Immature natural killer cell (primary cell): ENCODE measurements around the gene WRNIP1. TPM values are rescaled to one million over a fixed set of nuclear protein-coding genes. Genes with fewer than 3 reads are reported as not detected.

Experiments
- DNase-seq, 3 donors: peaks; one replicate each; pipeline ENCODE4 v3.0.0; 2022; ENCODE audit warnings: mixed read lengths in 1 of 3
- H3K27ac Mint-ChIP-seq, 6 donors: one replicate each; pipeline ENCODE4 v1.8.0; 2020; ENCODE audit warnings: mixed read lengths in 6 of 6, mild to moderate bottlenecking in 5 of 6, inconsistent platforms in 4 of 6, moderate library complexity in 3 of 6
- H3K27me3 Mint-ChIP-seq, 3 donors: one replicate each; pipeline ENCODE4 v1.8.0; 2020 to 2021; ENCODE audit warnings: low read depth in 3 of 3, mild to moderate bottlenecking in 3 of 3, mixed read lengths in 3 of 3, moderate library complexity in 3 of 3, inconsistent platforms in 1 of 3
- H3K36me3 Mint-ChIP-seq, 3 donors: one replicate each; pipeline ENCODE4 v1.8.0; 2020; ENCODE audit warnings: mixed read lengths in 3 of 3, inconsistent platforms in 2 of 3, mild to moderate bottlenecking in 2 of 3
- H3K4me1 Mint-ChIP-seq, 2 donors: one replicate each; pipeline ENCODE4 v1.8.0; 2020; ENCODE audit warnings: inconsistent platforms in 2 of 2, mild to moderate bottlenecking in 2 of 2, mixed read lengths in 2 of 2, moderate library complexity in 1 of 2
- H3K4me3 Mint-ChIP-seq, 5 donors: one replicate each; pipeline ENCODE4 v1.8.0; 2020; ENCODE audit warnings: mild to moderate bottlenecking in 5 of 5, mixed read lengths in 5 of 5, inconsistent platforms in 3 of 5, moderate library complexity in 3 of 5
- H3K9me3 Mint-ChIP-seq, 6 donors: one replicate each; pipeline ENCODE4 v1.8.0; 2020; ENCODE audit warnings: mild to moderate bottlenecking in 6 of 6, mixed read lengths in 6 of 6, inconsistent platforms in 4 of 6, moderate library complexity in 3 of 6
- polyA plus RNA-seq, 3 donors: library from polyadenylated mRNA; unstranded; fragments of 300-500 nt; fragmentation: Illumina TruSeq; gene quantifications; one replicate each; pipeline ENCODE4 v1.2.3, GENCODE V29; 2021

The WRNIP1 gene
- polyA plus RNA-seq, 3 donors from 2014 or later, result 25.5 to 43.3 (median 26.4) TPM

DNA sequence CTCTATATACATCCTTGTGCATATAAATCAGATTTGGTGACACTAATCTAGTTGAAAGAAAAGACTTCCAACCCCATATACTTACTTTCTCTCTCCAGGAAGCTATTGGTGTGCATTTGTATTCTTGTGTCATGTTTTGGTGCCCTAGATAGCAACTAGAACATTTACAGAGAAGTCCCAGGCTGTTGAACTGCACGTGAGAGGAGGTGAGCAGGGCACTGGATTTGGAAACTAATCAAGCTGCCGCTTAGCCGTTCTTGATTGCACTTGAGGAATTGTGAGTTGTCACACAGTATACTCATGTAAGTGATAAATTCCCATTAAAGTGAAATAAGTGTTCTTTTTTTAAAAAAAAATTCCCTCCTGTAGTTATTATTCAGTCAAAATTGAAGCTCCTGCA is 7.6 kb downstream of the WRNIP1 start:
- Mint-ChIP-seq H3K36me3 (peaks cover 4 to 35% (median 8%) of the 10 kb centered on the region in 3 donors), H3K4me1 (peaks cover 37 to 86% of the 10 kb centered on the region in 2 donors)

DNA sequence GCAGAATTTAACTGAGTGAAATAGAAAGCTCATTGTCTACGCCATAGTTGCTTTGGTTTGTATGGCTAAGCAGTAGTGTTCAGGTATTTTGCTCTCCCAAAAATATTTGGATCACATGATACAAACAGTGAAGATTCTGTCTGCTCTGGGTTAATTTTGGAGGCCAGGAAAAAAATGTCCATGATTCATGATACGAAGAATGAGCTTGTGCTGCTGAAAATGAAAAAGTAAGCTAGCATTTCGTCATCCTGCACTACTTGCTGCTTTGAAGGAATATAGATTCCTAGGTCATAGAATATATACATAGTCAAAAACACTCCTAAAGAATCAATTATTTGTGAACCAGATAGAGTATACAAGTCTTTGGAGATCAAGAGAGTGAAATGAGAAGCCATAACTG is 8.3 kb downstream of the WRNIP1 start:
- H3K4me1 Mint-ChIP-seq, result peaks cover 33 to 80% of the 10 kb centered on the region in 2 donors
- no peak overlapping the region for H3K27ac Mint-ChIP-seq
- H3K36me3 Mint-ChIP-seq, result peaks cover 4 to 37% (median 8%) of the 10 kb centered on the region in 3 donors

More for the DNA sequence above, 7.6 kb downstream of the WRNIP1 start:
- peaks cover 0 to 3% (median 0%) of the 10 kb centered on the region in 3 donors for H3K27me3 Mint-ChIP-seq
- no peak overlapping the region for H3K27ac Mint-ChIP-seq
- no peaks in the 10 kb centered on the region for H3K9me3 Mint-ChIP-seq
- H3K4me3 Mint-ChIP-seq, result no peak overlapping the region
- no peak for DNase-seq

DNA sequence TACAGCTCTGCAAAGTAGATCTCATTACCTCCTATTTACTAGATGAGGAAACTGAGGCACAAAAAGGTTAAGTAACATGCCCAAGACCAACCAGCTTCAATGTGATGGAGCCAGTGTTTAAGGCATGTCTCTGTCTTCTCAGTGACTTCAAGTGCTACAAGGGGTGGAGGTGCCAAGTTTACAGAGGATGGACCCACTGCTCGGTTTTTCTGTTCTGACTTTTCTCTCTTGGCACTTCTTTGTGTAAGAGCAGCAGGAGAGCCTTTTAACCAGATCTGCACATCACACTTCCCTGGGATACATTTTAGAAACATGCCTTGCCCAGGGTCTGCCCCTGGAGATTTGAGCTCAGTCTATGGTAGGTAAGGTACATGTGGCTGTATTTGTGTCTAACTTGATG is 9.8 kb downstream of the WRNIP1 start:
- peaks cover 23 to 65% of the 10 kb centered on the region in 2 donors for H3K4me1 Mint-ChIP-seq
- no peak for DNase-seq
- H3K9me3 Mint-ChIP-seq, result no peaks in the 10 kb centered on the region
- H3K27me3 Mint-ChIP-seq, result peaks cover 0 to 3% (median 0%) of the 10 kb centered on the region in 3 donors
- H3K36me3 Mint-ChIP-seq, result peaks cover 4 to 48% (median 12%) of the 10 kb centered on the region in 3 donors
- H3K4me3 Mint-ChIP-seq, result no peak overlapping the region
- peak overlapping the region in 2 of 6 donors; percentile 30 to 41 for H3K27ac Mint-ChIP-seq

More for the DNA sequence above, 8.3 kb downstream of the WRNIP1 start:
- H3K4me3 Mint-ChIP-seq, result no peak overlapping the region
- no peak for DNase-seq
- H3K9me3 Mint-ChIP-seq, result no peaks in the 10 kb centered on the region
- peaks cover 0 to 3% (median 0%) of the 10 kb centered on the region in 3 donors for H3K27me3 Mint-ChIP-seq

DNA sequence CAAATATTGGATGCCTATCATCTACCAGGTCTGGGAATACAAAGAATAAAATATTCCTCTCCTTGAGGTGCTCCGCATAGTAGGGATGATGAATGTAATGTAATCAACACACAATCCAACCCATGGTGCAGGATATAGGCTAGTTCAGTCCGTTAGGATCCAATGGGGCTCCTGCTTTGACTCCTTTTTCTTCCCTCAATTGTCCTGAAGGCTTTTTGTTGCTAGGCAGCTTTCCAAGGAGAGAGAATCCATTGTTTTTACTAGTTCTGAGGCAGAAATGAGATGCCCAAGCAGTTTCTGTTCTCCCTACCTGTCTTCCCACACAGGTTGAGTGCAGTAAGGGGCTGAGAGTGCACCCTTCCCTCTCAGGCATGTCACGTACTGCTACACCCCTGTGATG is 12.1 kb downstream of the WRNIP1 start:
- H3K9me3 Mint-ChIP-seq, result no peaks in the 10 kb centered on the region
- H3K27me3 Mint-ChIP-seq, result peaks cover 0 to 3% (median 0%) of the 10 kb centered on the region in 3 donors
- H3K4me1 Mint-ChIP-seq, result peaks cover 14 to 42% of the 10 kb centered on the region in 2 donors
- DNase-seq, result no peak
- peak overlapping the region in 1 of 6 donors; percentile 36 for H3K27ac Mint-ChIP-seq
- peaks cover 4 to 55% (median 21%) of the 10 kb centered on the region in 3 donors for H3K36me3 Mint-ChIP-seq
- H3K4me3 Mint-ChIP-seq, result no peak overlapping the region

DNA sequence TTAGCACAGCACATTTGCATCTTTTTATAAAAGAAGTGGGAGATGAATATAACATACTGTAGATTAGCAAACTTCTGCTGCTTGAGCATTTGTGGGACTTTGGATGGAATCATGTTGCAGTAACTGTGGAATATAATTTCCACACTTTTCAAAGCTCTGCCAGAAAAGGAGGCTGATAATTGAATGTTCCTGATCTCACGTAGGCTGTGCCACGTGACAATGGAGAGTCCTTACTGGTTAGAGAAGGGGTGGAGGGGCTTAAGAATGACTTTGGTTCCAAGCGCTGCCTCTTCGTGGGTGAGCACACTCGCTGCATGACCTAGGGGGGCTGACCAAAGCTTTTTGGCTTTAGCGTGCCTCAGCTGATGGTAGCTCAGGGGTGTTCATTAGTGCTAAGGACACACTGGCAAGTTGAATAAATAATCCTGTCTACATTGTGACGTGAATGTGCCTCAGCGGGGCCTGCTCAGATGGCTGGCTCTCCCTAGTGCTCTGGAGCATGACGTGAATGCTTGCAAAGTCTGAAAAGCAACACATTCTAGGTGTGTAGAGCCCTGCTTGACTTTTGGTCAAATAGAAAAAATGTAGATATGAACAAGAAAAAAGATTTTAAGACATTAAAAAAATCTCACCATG is 15.0 kb downstream of the WRNIP1 start:
- peaks cover 4 to 41% (median 25%) of the 10 kb centered on the region in 3 donors for H3K36me3 Mint-ChIP-seq
- DNase-seq, result no peak
- no peak overlapping the region for H3K4me3 Mint-ChIP-seq
- peaks cover 32 to 44% of the 10 kb centered on the region in 2 donors for H3K4me1 Mint-ChIP-seq
- H3K27me3 Mint-ChIP-seq, result peaks cover 0 to 3% (median 0%) of the 10 kb centered on the region in 3 donors
- no peak overlapping the region for H3K27ac Mint-ChIP-seq
- no peaks in the 10 kb centered on the region for H3K9me3 Mint-ChIP-seq

DNA sequence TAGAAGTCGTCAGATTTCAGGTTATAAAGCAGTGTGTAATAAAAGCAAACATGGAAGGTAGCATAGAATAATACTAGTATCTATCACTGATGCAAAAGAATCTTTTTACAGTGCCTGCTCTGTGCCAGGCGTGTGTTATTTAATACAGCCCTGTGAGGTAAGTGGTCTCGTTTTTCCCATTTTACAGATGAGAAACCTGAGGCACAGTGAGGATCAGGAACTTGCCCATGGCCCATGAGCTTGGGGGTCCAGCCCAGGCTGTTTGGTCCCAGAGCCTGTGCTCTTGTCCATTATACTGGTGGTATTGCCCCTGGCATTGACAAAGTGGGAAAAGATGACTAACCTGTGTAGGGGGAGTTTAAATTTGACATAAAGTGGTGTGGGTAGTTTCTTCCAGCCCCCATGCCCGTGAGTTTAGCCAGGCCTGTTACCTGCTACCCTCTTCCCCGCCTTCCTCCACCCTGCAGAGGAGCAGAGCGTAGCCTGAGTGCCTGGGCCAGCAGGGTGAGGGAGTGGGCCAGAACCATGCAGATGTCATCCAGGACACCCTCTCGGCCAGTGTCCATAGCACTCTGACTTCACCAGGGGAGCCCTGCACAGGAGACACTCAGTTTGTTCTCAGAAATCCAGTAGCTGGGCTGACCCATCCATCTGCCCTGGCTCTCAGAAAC is 16.6 kb downstream of the WRNIP1 start:
- Mint-ChIP-seq H3K27ac (peak overlapping the region in 1 of 6 donors; percentile 40), H3K36me3 (peaks cover 4 to 46% (median 25%) of the 10 kb centered on the region in 3 donors), H3K4me3 (no peak overlapping the region), H3K9me3 (no peaks in the 10 kb centered on the region), H3K4me1 (peaks cover 34 to 42% of the 10 kb centered on the region in 2 donors), H3K27me3 (peaks cover 0 to 3% (median 0%) of the 10 kb centered on the region in 3 donors)
- no peak for DNase-seq

DNA sequence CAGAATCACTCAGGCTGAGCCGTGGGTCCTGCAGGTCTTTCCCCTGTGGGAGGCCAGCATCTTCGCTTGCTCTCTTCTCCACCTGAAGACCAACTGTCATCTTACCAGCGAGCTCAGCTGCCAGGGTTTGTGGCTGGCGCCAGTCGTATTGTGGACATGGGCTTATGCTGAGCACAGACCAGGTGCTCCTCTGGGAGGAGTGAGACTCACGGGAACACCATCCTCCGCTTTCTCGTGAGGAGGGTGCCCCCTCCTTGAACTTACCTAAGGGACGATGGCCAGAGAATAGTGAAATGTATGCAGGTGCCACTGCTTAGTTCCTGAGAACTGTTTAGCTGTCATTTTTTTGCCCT is 17.1 kb downstream of the WRNIP1 start:
- H3K27me3 Mint-ChIP-seq, result peaks cover 0 to 3% (median 0%) of the 10 kb centered on the region in 3 donors
- peak overlapping the region in 1 of 5 donors; percentile 40 for H3K4me3 Mint-ChIP-seq
- peaks cover 4 to 50% (median 25%) of the 10 kb centered on the region in 3 donors for H3K36me3 Mint-ChIP-seq
- no peak overlapping the region for H3K27ac Mint-ChIP-seq
- no peaks in the 10 kb centered on the region for H3K9me3 Mint-ChIP-seq
- peaks cover 34 to 38% of the 10 kb centered on the region in 2 donors for H3K4me1 Mint-ChIP-seq
- no peak for DNase-seq

DNA sequence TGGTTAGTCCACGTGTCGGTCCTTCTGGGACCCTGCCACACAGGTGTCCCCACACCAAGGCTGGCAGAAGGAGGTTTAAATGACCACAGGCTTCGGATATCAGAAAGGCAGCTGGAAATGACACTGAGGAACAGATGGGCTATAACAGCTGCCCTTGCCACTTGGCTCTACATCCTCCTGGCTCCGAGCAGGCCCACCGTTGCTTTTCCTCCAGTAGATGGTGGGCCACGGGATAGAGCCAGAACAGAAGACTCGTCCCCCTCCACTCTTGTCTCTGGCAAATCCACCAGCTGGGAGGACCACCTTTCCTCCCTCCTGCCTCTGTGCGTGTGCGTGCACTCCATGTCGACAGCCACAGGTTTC is 17.6 kb downstream of the WRNIP1 start:
- DNase-seq, result no peak
- H3K27ac Mint-ChIP-seq, result no peak overlapping the region
- H3K9me3 Mint-ChIP-seq, result no peaks in the 10 kb centered on the region
- peak overlapping the region in 1 of 5 donors; percentile 40 for H3K4me3 Mint-ChIP-seq
- H3K27me3 Mint-ChIP-seq, result no peaks in the 10 kb centered on the region
- H3K36me3 Mint-ChIP-seq, result peaks cover under 1 to 51% (median 22%) of the 10 kb centered on the region in 3 donors
- peaks cover 32 to 33% of the 10 kb centered on the region in 2 donors for H3K4me1 Mint-ChIP-seq

DNA sequence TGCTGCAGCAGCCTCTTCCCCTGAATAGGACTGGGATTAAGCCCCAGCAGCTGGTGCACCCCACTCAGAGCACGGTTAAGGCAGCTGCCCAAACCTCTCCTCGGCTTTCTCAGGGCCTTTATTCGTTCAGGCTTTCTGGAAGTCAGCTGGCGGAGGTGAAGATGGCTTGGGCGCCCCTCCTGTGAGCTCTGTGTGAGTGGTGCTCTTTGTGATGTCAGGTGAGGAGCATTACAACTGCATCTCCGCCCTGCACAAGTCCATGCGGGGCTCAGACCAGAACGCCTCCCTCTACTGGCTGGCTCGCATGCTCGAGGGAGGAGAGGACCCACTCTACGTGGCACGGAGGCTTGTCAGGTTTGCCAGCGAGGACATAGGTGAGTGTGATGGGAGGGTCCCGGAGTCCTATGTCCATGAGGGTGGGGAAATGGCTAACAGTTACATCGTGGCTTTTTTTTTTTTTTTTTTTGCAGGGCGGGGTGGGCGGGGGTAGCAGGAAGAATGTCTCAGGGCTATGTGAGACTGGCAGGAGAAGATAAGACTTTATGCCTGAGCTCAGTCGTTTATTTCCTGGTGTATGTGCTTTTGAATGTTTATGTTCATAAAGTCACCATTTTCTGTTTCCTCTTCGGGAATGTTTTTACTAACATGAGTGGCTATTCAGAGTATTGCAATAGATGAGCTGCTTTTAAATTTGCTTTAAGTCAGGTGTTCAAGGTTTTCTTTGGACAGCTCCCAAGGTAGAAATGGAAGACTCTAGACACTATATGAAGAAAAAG is 18.2 kb downstream of the WRNIP1 start:
- DNase-seq, result no peak
- H3K27me3 Mint-ChIP-seq, result no peaks in the 10 kb centered on the region
- no peaks in the 10 kb centered on the region for H3K9me3 Mint-ChIP-seq
- H3K27ac Mint-ChIP-seq, result peak overlapping the region; percentile 39 to 83 (median 74)
- H3K4me3 Mint-ChIP-seq, result peak overlapping the region in 3 of 5 donors; percentile 2 to 39 (median 19)
- H3K36me3 Mint-ChIP-seq, result peaks cover 0 to 51% (median 22%) of the 10 kb centered on the region in 3 donors
- H3K4me1 Mint-ChIP-seq, result peaks cover 30 to 32% of the 10 kb centered on the region in 2 donors

DNA sequence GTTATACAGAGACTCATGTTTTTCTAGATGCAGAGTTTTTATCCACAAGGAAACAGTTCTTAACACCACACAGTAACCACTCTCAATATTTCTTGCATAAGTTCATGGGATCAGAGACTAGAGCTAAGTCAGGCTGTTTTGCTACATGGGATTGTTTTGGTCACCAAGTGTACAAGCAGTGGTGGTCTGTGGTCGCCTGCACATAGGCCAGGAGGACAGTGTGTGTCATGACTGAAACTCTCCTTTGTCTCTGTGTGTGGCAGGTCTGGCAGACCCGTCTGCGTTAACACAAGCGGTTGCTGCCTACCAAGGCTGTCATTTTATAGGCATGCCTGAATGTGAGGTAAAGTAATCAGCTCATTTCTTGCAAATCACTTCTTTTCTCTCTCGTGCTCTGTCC is 18.9 kb downstream of the WRNIP1 start:
- H3K36me3 Mint-ChIP-seq, result peaks cover 0 to 48% (median 22%) of the 10 kb centered on the region in 3 donors

DNA sequence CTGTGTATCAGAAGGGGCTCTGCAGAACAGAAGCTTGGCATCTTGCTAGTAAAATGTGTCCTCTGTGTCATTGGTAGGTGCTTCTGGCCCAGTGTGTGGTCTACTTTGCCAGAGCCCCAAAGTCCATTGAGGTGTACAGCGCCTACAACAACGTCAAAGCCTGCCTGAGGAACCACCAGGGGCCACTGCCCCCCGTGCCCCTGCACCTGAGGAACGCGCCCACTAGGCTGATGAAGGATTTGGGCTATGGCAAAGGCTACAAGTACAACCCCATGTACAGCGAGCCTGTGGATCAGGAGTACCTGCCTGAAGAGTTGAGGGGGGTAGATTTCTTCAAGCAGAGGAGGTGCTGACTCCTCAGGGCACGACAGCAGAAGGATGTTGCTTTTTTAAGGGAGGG is 19.7 kb downstream of the WRNIP1 start:
- DNase-seq, result no peak
- no peak overlapping the region for H3K4me3 Mint-ChIP-seq
- no peaks in the 10 kb centered on the region for H3K9me3 Mint-ChIP-seq
- H3K27ac Mint-ChIP-seq, result peak overlapping the region in 1 of 6 donors; percentile 16
- peaks cover 29 to 32% of the 10 kb centered on the region in 2 donors for H3K4me1 Mint-ChIP-seq
- H3K36me3 Mint-ChIP-seq, result peaks cover 0 to 39% (median 17%) of the 10 kb centered on the region in 3 donors
- no peaks in the 10 kb centered on the region for H3K27me3 Mint-ChIP-seq

More for the DNA sequence above, 18.9 kb downstream of the WRNIP1 start:
- Mint-ChIP-seq H3K4me1 (peaks cover 29 to 32% of the 10 kb centered on the region in 2 donors), H3K27ac (peak overlapping the region; percentile 39 to 83 (median 65)), H3K4me3 (peak overlapping the region in 2 of 5 donors; percentile 2 to 19), H3K27me3 (no peaks in the 10 kb centered on the region), H3K9me3 (no peaks in the 10 kb centered on the region)
- no peak for DNase-seq

DNA sequence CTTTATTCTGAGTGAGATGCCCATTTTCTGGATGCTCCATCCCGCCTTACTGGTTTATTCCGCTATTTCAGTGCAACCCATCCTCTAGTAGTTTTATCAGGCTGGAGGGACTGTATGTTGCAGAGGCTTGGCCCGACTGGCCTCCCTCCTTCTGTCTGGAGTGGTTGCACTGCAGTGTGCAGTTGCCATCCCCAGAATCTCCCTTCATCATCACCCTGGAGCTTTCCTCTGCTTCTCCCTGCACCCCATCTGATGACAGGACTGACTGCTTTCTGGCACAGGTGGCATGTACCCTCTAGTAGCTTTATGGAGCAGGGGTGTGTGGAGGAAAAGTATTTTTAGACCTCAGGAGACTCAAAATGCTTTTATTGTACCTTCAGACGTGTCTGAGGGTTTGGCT is 21.1 kb downstream of the WRNIP1 start:
- Mint-ChIP-seq H3K27ac (no peak overlapping the region), H3K4me1 (peaks cover 39 to 44% of the 10 kb centered on the region in 2 donors)

DNA sequence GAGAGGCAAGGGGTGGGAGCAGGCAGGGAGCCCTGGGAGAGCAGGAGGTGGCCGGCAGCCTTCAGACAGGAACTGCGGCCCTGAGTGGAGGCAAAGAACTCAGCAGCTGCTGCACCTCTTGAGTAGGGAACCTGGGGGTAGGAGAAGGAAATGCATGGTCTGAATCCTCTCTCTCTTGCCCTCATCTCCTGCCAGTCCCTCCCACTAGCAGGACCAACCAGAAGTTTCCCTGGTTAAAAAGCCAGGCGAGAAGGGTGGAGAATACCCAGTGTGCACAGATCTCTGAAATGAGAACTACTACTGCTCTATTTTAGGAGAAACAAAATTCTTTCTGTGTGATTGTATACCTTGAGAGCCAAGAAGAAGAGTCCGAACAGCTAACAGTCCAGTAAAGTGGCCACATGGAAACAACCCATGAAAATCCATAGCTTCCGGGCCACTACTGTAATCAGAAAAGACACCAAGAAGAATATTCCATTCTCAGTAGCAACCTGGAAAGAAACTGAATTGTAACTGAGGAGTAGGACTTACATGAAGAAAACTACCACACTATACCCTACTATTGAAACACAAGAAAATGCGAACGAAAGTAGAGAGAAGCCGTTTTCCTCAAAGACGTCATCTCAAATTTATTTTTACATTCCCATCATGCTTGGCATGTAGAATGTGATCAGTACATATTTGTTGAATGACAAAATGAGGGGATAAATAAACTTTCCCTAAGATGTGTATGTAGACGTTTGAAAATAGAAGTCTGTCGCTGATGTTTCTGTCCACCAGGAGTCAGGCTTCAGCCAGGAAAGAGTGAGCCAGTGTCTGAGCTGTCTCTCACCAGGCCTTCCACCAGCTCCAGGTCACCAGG is 25.6 kb downstream of the WRNIP1 start:
- Mint-ChIP-seq H3K4me3 (peak overlapping the region; percentile 69 to 85 (median 81)), H3K36me3 (peaks cover 0 to 17% (median 0%) of the 10 kb centered on the region in 3 donors), H3K27ac (peak overlapping the region; percentile 81 to 97 (median 94)), H3K9me3 (no peaks in the 10 kb centered on the region), H3K27me3 (peaks cover 3 to 8% (median 5%) of the 10 kb centered on the region in 3 donors), H3K4me1 (peaks cover 54 to 57% of the 10 kb centered on the region in 2 donors)
- peak; percentile 52 to 69 (median 69) for DNase-seq

More for the DNA sequence above, 21.1 kb downstream of the WRNIP1 start:
- no peaks in the 10 kb centered on the region for H3K9me3 Mint-ChIP-seq
- H3K4me3 Mint-ChIP-seq, result no peak overlapping the region
- H3K36me3 Mint-ChIP-seq, result peaks cover 0 to 26% (median 9%) of the 10 kb centered on the region in 3 donors
- H3K27me3 Mint-ChIP-seq, result peaks cover 0 to under 1% (median under 1%) of the 10 kb centered on the region in 3 donors
- no peak for DNase-seq
